B cell (primary cell): ENCODE measurements around the gene SLC7A5. TPM values are rescaled to one million over a fixed set of nuclear protein-coding genes. Genes with fewer than 3 reads are reported as not detected.

ENCODE experiments used
- ATAC-seq: fragments of 200-7000 bp; cut with Tn5 transposase; one replicate; pipeline ENCODE4 v1.10.0; 2021; ENCODE audit warnings: low read depth, mild to moderate bottlenecking, moderate number of reproducible peaks, moderate library complexity
- CTCF ChIA-PET: fragments of 350-600 bp; sonication (Branson Sonifier 250); formaldehyde crosslinking; loops from one replicate; lab custom pipeline; 2021; ENCODE audit warnings: antibody characterized with exemption, inconsistent platforms; lab: Charles Lee
- POLR2A ChIA-PET: fragments of 350-600 bp; sonication (Branson Sonifier 250); formaldehyde crosslinking; loops from one replicate; lab custom pipeline; 2021; ENCODE audit warnings: antibody characterized with exemption; lab: Charles Lee
- DNase-seq: peaks from one replicate; pipeline ENCODE4 v3.0.0; 2013
- H2AFZ ChIP-seq: 2 replicates; pipeline ENCODE4 v1.6.1; 2012; ENCODE audit warnings: mild to moderate bottlenecking, low read depth, low read length; ENCODE audit not compliant: insufficient read depth, poor library complexity, severe bottlenecking
- H3K27ac ChIP-seq, 2 donors: 1 replicate in 1 of 2; 2 replicates in 1 of 2; pipeline ENCODE4 v1.5.1; 2012 to 2013; ENCODE audit warnings: low read length in 2 of 2, mild to moderate bottlenecking in 2 of 2, moderate library complexity in 1 of 2
- H3K27me3 ChIP-seq, 4 experiments: fragments of 200-600 bp in 1 of 4; sonication (generic) in 1 of 4; replicated peaks in 1 of 4; 1 replicate in 2 of 4; 2 replicates in 2 of 4; pipeline versions ENCODE4 v1.6.1 to v1.7.0; 2013 to 2016; ENCODE audit warnings: low read length in 3 of 4, mild to moderate bottlenecking in 2 of 4, mixed read lengths in 1 of 4, moderate library complexity in 1 of 4; ENCODE audit not compliant: insufficient read depth in 4 of 4, control insufficient read depth in 3 of 4; ENCODE audit errors: control extremely low read depth in 1 of 4
- H3K36me3 ChIP-seq, 2 experiments: replicated peaks in 1 of 2; 1 replicate in 1 of 2; 2 replicates in 1 of 2; pipeline versions ENCODE4 v1.6.1 to v1.7.1; 2013; ENCODE audit warnings: low read length in 1 of 2; ENCODE audit not compliant: insufficient read depth in 2 of 2, control insufficient read depth in 1 of 2; ENCODE audit errors: control extremely low read depth in 1 of 2, extremely low read depth in 1 of 2
- H3K4me1 ChIP-seq, 2 donors: fragments of 200-600 bp in 1 of 2; sonication (generic) in 1 of 2; 1 replicate in 1 of 2; 2 replicates in 1 of 2; pipeline versions ENCODE4 v1.5.1 to v1.6.1; 2013 to 2017; ENCODE audit warnings: low read length in 2 of 2; ENCODE audit not compliant: control insufficient read depth in 2 of 2, insufficient read depth in 2 of 2
- H3K4me2 ChIP-seq: replicated peaks from 2 replicates; pipeline ENCODE3; 2012; ENCODE audit warnings: mild to moderate bottlenecking, low read depth, low read length; ENCODE audit not compliant: poor library complexity, severe bottlenecking
- H3K4me3 ChIP-seq, 5 experiments: fragments of 200-600 bp in 1 of 5; sonication (generic) in 1 of 5; 1 replicate in 3 of 5; 2 replicates in 2 of 5; pipeline versions ENCODE4 v1.5.1 to v1.7.0; 2011 to 2016; ENCODE audit warnings: low read length in 4 of 5, mild to moderate bottlenecking in 4 of 5, low read depth in 2 of 5, control low read depth in 1 of 5, moderate library complexity in 1 of 5; ENCODE audit not compliant: insufficient read depth in 1 of 5; ENCODE audit errors: control extremely low read depth in 1 of 5, extremely low read depth in 1 of 5
- H3K79me2 ChIP-seq: fragments of 200-600 bp; sonication (generic); one replicate; pipeline ENCODE4 v1.6.0; 2016; ENCODE audit warnings: low read length; ENCODE audit not compliant: control insufficient read depth, insufficient read depth
- H3K9ac ChIP-seq: fragments of 200-600 bp; sonication (generic); 2 replicates; pipeline ENCODE4 v1.6.1; 2017; ENCODE audit warnings: mild to moderate bottlenecking, low read length, moderate library complexity
- H3K9me3 ChIP-seq, 3 donors: one replicate each; pipeline versions ENCODE4 v1.6.1 to v1.7.1; 2013; ENCODE audit warnings: low read length in 2 of 3; ENCODE audit not compliant: control insufficient read depth in 2 of 3, insufficient read depth in 1 of 3; ENCODE audit errors: control extremely low read depth in 1 of 3
- H4K20me1 ChIP-seq: 2 replicates; pipeline ENCODE4 v1.6.0; 2012; ENCODE audit warnings: mild to moderate bottlenecking, low read length; ENCODE audit not compliant: insufficient read depth, control insufficient read depth, poor library complexity, severe bottlenecking
- H3K27ac Mint-ChIP-seq: one replicate; pipeline ENCODE4 v1.8.0; 2021; ENCODE audit warnings: mixed read lengths
- H3K27me3 Mint-ChIP-seq: one replicate; pipeline ENCODE4 v1.8.0; 2021; ENCODE audit warnings: mixed read lengths
- H3K4me1 Mint-ChIP-seq: one replicate; pipeline ENCODE4 v1.8.0; 2021; ENCODE audit warnings: mixed read lengths
- H3K4me3 Mint-ChIP-seq: one replicate; pipeline ENCODE4 v1.8.0; 2021; ENCODE audit warnings: mixed read lengths
- H3K9me3 Mint-ChIP-seq: one replicate; pipeline ENCODE4 v1.8.0; 2022; ENCODE audit warnings: mixed read lengths; ENCODE audit not compliant: insufficient read depth
- CTCF ChIP-seq: fragments of 200-600 bp; IDR thresholded peaks from one replicate; pipeline ENCODE4 v1.8.0; 2022; ENCODE audit warnings: antibody characterized with exemption, mild to moderate bottlenecking
- EZH2 ChIP-seq: IDR thresholded peaks from 2 replicates; pipeline ENCODE4 v1.6.1; 2012; ENCODE audit warnings: borderline replicate concordance, low read depth, mild to moderate bottlenecking, moderate library complexity, low read length; ENCODE audit not compliant: insufficient read depth, poor library complexity, severe bottlenecking
- WGBS: methylation state at CpG from one replicate; pipeline ENCODE4 v1.1.5; 2013; ENCODE audit warnings: missing lambda C conversion rate; ENCODE audit not compliant: insufficient coverage; 5-methylcytosine and 5-hydroxymethylcytosine counted together
- intact Hi-C: fragments of 100-400 bp; cut with micrococcal nuclease; formaldehyde crosslinking; loops from one replicate; pipeline ENCODE4 v1.10.0; 2022
- polyA plus RNA-seq: library from polyadenylated mRNA; depleted of rRNA; stranded (reverse); fragments of >200 nt; gene quantifications from 2 replicates; pipeline ENCODE4 v1.2.3, GENCODE V29; 2012
- total RNA-seq, 2 donors: library from RNA; stranded (reverse); fragments of 120-200 nt in 1 of 2; gene quantifications; 1 replicate in 1 of 2; 2 replicates in 1 of 2; pipeline versions ENCODE4 v1.2.3 to v1.2.4, GENCODE V29; 2013 to 2022

SLC7A5 gene
- total and polyA plus RNA-seq, 2 donors (not counting 1 experiment from before 2014, with no cell fraction given) = 2.5 to 20.9 TPM

GRCh38 chr16:87849419-87850008 lies 19.8 kb downstream of the SLC7A5 start:
- TF ChIP-seq CTCF (no peak), EZH2 (no peak)
- Histone ChIP-seq H3K79me2 (peaks cover 9% of the 10 kb centered on the region), H3K4me2 (no peak overlapping the region), H2AFZ (no peak overlapping the region), H3K27ac (no peak overlapping the region), H3K4me1 (peaks cover 0 to 17% of the 10 kb centered on the region in 2 donors), H3K9ac (no peak overlapping the region), H3K27me3 (no peaks in the 10 kb centered on the region), H3K4me3 (no peak overlapping the region), H3K36me3 (peaks cover 0 to 2% of the 10 kb centered on the region in 2 experiments), H3K9me3 (no peaks in the 10 kb centered on the region), H4K20me1 (no peaks in the 10 kb centered on the region)
- ChIA-PET CTCF (interaction anchor here (0.5 to 5.3 kb wide), 32 partner anchors 8 to 589 kb away, joined by 3 to 72 read pairs (median 4); partner anchors contain the start of gene SLC7A5), POLR2A (interaction anchor here (0.6 to 1.9 kb wide), 2 partner anchors 22 to 91 kb away, joined by 4 read pairs; no protein-coding TSS in a partner anchor)
- H3K9me3 Mint-ChIP-seq = no peaks in the 10 kb centered on the region
- peaks cover 13% of the 10 kb centered on the region for H3K4me1 Mint-ChIP-seq
- no peak overlapping the region for H3K4me3 Mint-ChIP-seq
- H3K27ac Mint-ChIP-seq = no peak overlapping the region
- DNase-seq = no peak
- intact Hi-C loops = loop anchor here (1.0 to 5.0 kb wide), 4 partner anchors 22 to 587 kb away; no protein-coding TSS in a partner anchor
- no peaks in the 10 kb centered on the region for H3K27me3 Mint-ChIP-seq
- ATAC-seq = no peak
- WGBS = 92% methylated on average over 16 of the region's 16 CpGs

- Mint-ChIP-seq H3K4me3 (no peak overlapping the region), H3K27ac (no peak overlapping the region), H3K9me3 (no peaks in the 10 kb centered on the region), H3K4me1 (peaks cover 11% of the 10 kb centered on the region), H3K27me3 (no peaks in the 10 kb centered on the region)
- peaks cover 0 to 2% of the 10 kb centered on the region in 2 experiments for H3K36me3 ChIP-seq
- intact Hi-C loops = no loop called here
- no peak overlapping the region for H3K4me3 ChIP-seq
- 94% methylated on average over 18 of the region's 18 CpGs for WGBS
- no peak for ATAC-seq
- POLR2A ChIA-PET = interaction anchor here (1.9 kb wide), 1 partner anchor 23 kb away, joined by 4 read pairs; no protein-coding TSS in a partner anchor
- TF ChIP-seq CTCF (no peak), EZH2 (no peak)
- peaks cover 11% of the 10 kb centered on the region for H3K79me2 ChIP-seq
- H4K20me1 ChIP-seq = no peaks in the 10 kb centered on the region
- no peak overlapping the region for H3K27ac ChIP-seq
- no peak overlapping the region for H2AFZ ChIP-seq
- no peak overlapping the region for H3K4me2 ChIP-seq
- DNase-seq = no peak
- H3K9me3 ChIP-seq = no peaks in the 10 kb centered on the region
- no peaks in the 10 kb centered on the region for H3K27me3 ChIP-seq
- CTCF ChIA-PET = interaction anchor here (0.7 to 5.3 kb wide), 22 partner anchors 11 to 589 kb away, joined by 3 to 72 read pairs (median 5); partner anchors contain the start of gene SLC7A5
- H3K9ac ChIP-seq = no peak overlapping the region
- H3K4me1 ChIP-seq = peaks cover 0 to 14% of the 10 kb centered on the region in 2 donors
These were observed 20.5 kb downstream of the SLC7A5 start for GRCh38 chr16:87848676-87849345.
